Astrocyte (in vitro differentiated cells and primary cell): Measurements from ENCODE around the gene RUFY3.

Experiments used
- CTCF ChIP-seq: IDR thresholded peaks from 2 replicates; pipeline ENCODE4 v1.5.1; 2011; ENCODE audit warnings: low read depth, mild to moderate bottlenecking, inconsistent platforms, low read length, moderate library complexity; ENCODE audit not compliant: insufficient read depth
- EZH2 ChIP-seq: IDR thresholded peaks from 2 replicates; pipeline ENCODE4 v1.6.1; 2012; ENCODE audit warnings: mild to moderate bottlenecking, low read length, inconsistent platforms; ENCODE audit not compliant: insufficient read depth

DNA sequence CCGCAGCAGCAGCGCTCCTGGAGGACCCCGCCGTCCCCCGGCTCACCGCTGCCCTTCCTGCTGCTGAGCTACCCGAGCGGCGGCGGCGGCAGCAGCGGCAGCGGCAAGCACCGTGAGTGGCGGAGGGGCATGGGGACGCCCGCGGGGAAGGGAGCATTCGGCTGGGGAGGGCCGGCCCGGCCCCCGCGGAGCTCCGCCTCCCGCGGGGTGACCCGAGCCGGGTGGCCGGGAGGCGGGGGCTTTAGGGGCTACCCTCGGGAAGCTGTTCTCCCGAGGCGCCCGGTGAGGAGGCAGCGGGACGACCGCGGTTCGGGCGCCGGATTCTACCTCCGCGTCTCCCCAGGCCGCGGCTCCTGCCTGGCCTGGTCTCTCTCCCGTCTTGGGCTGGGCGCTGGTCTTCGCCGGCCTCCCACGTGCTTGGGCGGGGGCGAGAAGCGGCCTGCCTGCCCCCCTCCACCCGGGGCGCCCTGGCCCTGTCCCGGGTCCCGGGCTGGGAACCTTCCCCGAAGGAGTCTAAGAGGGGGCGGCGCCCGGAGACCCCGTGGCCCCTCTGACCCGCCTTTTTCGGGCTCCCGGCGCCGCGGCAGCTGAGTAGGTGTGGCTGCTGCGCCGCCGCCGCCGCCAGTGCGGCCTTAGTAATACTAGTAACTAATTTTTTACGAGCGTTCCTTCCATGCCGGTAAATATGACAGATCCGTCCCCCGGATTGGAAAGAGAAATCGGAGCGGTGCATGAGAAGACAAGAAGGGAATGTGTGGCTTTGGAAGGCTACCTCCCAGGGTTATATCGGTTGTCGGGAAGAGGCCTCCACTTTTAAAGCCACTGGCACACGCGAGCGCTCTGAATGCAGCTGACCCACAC, 16.4 kb upstream of the RUFY3 start:
- TF ChIP-seq CTCF (no peak), EZH2 (no peak)
